HG02943 (cell line): ENCODE results near the gene GPN3.
"Not testable (repeated sequence)": the region's sequence is repeated elsewhere in the genome, so short reads cannot be mapped to it uniquely, and the experiment has no call there.

Experiments used
- ATAC-seq: cut with Tn5 transposase; IDR thresholded peaks from one replicate; pipeline ENCODE4 v1.9.1; 2021; ENCODE audit warnings: mild to moderate bottlenecking, low read depth, moderate library complexity; ENCODE audit not compliant: unreplicated experiment

GPN3 gene

DNA sequence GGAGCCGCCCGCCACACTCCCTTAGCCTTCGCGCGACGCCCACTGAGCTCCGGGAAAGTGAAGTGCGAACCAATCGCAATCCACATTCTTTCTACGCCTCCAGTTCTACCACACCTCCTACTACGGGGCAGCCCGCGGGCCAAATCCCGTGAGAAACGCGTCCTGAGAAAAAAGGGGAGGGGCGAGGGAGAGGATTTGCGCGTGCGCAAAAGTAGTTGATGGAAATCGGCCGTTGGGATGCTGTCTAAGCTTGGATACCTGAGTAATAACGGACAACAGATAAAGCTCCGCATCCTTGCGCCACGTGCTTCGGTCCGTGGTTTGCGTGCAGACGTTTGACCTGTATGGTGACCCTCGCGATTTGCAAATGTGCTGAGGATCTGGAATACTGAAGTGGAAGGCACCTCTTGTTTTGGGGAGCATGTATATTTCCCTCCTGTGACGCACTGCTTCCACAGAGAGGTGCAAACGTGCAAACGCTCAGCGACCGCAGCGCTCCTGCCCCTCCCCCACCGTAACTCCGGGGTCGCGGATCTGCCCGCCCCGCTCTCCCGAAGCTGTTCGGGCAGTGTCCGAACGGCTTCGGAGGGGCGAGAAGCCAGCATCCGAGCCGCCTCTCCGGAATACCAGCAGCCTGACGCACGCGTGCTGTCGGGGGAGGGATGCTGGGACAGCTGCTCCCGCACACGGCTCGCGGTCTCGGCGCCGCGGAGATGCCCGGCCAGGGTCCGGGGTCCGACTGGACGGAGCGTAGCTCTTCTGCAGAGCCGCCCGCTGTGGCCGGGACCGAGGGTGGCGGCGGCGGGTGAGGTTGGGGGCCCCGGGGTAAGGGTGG, at the start of gene GPN3, which contains the start of gene FAM216A:
GPN3 (minus strand) TSS at position 44 of the 835 bp plus-strand sequence. CDS start 54 bp downstream, outside the sequence.
FAM216A (plus strand) TSS at position 632 of the 835 bp plus-strand sequence; CDS start at position 663, 31 bp downstream.
- ATAC-seq, result peak; percentile 66

GRCh38 chr12:110516995-110517394, 48.9 kb upstream of the GPN3 start:
- ATAC-seq, result no peak

DNA sequence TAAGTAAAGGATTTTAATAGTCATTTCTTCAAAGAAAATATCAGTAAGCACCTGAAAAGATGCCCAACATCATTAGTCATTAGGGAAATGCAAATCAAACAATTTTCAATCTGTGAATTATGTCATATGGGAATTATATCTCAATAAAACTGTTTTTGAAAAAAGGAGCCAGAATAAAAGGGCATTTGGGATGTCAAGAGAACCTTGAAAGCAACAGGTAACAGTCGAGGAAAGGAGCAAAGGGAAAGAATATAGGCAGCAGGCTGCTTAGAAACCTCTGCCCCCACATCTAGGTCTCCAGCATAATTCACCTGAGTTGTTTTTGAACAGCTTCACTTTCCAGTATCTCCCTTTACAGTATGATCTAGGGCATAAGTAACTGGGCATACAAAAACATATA, 46.3 kb upstream of the GPN3 start:
- no peak for ATAC-seq

DNA sequence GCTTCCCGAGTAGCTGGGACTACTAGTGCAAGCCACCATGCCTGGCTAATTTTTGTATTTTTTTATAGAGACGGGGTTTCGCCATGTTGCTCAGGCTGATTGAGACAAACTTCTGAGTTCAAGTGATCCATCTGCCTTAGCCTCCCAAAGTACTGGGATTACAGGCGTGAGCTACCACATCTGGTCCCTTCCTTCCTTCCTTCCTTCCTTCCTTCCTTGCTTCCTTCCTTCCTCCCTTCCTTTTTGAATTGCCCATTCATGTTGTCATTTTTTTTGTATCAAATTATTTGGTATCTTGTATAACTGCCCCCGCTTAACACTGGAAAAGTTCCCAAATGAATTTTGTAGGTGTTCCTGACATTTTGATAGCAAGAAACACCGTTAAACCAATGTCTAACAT, 45.8 kb upstream of the GPN3 start:
- ATAC-seq, result no peak

DNA sequence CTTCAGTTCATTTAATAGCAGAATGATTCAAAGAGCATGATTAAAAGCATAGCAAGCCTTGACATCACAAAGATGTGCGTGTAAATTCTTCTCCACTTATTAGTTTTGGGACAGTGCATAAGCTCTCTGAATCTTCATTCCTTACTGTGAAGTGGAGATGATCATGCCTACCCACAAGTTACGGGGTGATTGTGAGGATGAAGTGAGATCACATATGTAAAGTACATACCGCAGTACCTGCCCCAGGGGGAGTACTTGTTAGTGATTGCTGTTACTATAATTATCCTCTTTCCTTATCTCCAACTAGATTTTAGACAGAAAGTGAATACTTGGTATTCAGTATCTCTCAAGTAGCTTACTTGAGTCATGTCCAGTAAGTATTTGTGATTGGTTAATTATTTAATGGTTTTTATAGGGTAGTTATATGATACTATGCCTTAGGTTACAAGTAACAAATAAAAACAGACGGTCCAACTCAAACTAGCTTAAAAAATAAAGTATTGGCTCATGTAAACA, 40.1 kb upstream of the GPN3 start:
- no peak for ATAC-seq

- ATAC-seq, result no peak
Measured at GRCh38 chr12:110505332-110505731, 37.3 kb upstream of the GPN3 start.

GRCh38 chr12:110503432-110503831, 35.4 kb upstream of the GPN3 start:
- ATAC-seq, result no peak

GRCh38 chr12:110501752-110502738, 34.0 kb upstream of the GPN3 start, which contains the start of the genes RAD9B and VPS29:
RAD9B (plus strand) TSS chr12:110502331; CDS start chr12:110502338, 7 bp downstream.
VPS29 (minus strand) TSS chr12:110502111; CDS start chr12:110502051, 60 bp downstream.
- peak; percentile 89 for ATAC-seq

GRCh38 chr12:110501399-110501751, 33.3 kb upstream of the GPN3 start:
- peak; percentile 21 for ATAC-seq

- ATAC-seq, result no peak
Measured at GRCh38 chr12:110498984-110499706, 31.1 kb upstream of the GPN3 start.

GRCh38 chr12:110475426-110475825, 7.4 kb upstream of the GPN3 start:
- no peak for ATAC-seq

DNA sequence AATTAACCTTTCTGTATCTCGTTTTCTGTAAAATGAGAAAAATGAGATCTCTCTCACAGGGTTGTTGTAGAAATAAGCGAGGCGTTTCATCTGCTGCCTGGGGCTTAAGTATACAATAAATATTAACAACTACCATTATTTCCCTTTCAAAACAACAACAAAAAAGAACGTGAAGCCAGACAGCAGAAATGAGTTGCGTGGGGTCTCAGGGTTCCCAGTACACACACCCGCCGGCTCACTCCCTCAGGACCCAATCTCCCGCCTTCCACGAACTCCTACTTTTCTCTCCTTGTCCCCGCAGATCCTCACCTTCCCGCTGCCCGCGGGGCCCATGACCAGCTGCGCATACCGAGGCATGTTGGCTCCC, 227 bp downstream of the GPN3 start:
- no peak for ATAC-seq

- no peak for ATAC-seq
Measured at GRCh38 chr12:110466791-110467190, 1.3 kb downstream of the GPN3 start.

DNA sequence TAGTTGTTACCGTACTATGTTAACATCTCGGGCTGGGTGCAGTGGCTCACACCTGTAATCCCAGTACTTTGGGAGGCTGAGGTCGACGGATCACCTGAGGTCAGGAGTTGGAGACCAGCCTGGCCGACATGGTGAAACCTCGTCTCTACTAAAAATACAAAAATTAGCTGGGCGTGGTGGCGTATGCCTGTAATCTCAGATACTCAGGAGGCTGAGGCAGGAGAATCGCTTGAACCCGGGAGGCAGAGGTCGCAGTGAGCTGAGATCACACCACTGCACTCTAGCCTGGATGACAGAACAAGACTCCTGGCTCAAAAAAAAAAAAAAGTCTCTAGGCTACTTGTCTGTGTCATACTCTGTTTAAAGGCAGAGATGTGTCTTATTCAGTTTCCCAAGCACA, 2.3 kb downstream of the GPN3 start:
- not testable (repeated sequence) for ATAC-seq

GRCh38 chr12:110465024-110465423, 3.0 kb downstream of the GPN3 start:
- ATAC-seq, result no peak

DNA sequence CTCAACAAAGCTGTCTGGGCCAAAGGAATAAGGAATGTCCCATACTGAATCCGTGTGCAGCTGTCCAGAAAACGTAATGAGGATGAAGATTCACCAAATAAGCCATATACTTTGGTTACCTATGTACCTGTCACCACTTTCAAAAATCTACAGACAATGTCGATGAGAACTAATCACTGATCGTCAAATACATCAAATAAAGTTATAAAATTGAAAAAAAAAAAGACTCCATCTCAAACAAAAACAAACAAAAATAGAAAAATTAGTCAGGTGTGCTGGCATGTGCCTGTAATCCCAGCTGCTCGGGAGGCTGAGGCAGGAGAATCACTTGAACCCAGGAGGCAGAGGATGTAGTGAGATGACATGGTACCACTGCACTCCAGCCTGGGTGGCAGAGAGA, 6.9 kb downstream of the GPN3 start:
- not testable (repeated sequence) for ATAC-seq

DNA sequence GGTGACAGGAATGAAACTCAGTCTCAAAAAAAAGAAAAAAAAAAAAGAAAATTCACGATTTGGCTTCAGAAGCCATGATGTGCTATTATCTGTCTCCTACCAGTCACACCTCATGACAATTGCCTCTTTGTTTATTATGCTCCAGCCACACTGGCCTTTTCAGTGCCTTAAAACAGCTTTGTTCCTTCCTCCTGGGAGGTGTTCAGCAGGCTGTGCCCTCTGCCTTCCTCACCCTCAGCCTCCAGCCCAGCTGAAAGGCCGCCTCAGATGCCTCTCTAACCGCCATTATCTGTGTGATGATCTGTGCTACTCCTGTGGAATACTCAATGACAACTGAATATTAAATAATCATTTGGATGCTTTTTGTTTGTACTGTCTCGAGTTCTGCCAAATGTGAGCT, 9.3 kb downstream of the GPN3 start:
- ATAC-seq, result no peak

GRCh38 chr12:110453569-110454296, 14.3 kb downstream of the GPN3 start:
- no peak for ATAC-seq

DNA sequence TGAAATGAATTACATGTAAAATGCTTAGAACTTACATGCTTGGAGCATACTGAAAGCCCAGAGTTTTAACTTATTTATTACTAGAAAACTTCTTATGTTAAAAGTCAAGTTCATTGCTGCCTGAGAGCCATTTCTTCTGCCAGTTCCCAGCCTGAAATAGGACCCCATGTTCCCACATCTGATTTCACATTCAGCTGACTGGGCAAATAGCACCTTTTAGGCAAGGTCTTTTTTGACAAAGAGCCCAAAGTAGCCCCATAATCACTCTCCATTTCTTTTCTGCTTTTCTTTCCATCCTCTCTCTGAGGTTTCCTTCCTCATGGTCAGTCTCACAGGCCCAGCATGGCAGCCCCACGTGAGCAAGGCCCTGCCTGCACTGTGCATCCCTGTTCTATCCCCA, 16.8 kb downstream of the GPN3 start:
- no peak for ATAC-seq
